Stimulated activated effector memory CD8-positive, alpha-beta T cell treated with anti-CD3 and anti-CD28 coated beads, Interleukin-12 subunit alpha, Interleukin-12 subunit beta, amount 100 ng/mL, for 72 hours (primary cell): Measurements from ENCODE around the gene DYRK1A.

Experiments used
- ATAC-seq: fragments of 150-1000 bp; cut with Tn5 transposase; 2 replicates; pipeline ENCODE4 v1.10.0; 2021
- DNase-seq, 2 donors: peaks; one replicate each; pipeline ENCODE4 v3.0.0; 2021 to 2022; ENCODE audit warnings: low spot score in 2 of 2
- H3K27ac Mint-ChIP-seq: one replicate; pipeline ENCODE4 v1.8.0; 2022; ENCODE audit warnings: mild to moderate bottlenecking, mixed read lengths
- H3K36me3 Mint-ChIP-seq: one replicate; pipeline ENCODE4 v1.8.0; 2022; ENCODE audit warnings: mild to moderate bottlenecking, mixed read lengths
- H3K4me1 Mint-ChIP-seq: one replicate; pipeline ENCODE4 v1.8.0; 2022; ENCODE audit warnings: mixed read lengths
- H3K4me3 Mint-ChIP-seq: one replicate; pipeline ENCODE4 v1.8.0; 2022; ENCODE audit warnings: mild to moderate bottlenecking, mixed read lengths
- H3K9me3 Mint-ChIP-seq: one replicate; pipeline ENCODE4 v1.8.0; 2022; ENCODE audit warnings: mixed read lengths

The DYRK1A gene

DNA sequence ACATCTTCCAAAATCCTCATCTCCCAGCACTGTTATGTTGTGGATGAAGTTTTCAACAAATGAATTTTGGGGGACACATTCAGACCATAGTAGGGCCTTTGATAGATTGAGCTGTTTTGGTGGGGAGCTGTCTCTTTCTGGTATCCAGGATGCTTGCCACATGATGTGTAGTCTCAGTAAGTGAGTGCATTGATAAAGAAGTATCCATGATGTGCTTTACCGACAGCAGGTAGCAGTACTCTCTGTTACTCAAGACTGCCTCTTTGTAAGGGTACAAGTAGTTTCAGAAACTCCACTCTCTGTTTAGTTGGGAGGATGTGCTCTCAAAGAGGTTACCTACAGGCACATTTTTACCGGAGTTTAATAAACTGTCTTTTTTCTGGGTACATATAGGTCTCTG, 26.5 kb downstream of the DYRK1A start:
- DNase-seq = no peak
- Mint-ChIP-seq H3K9me3 (no peaks in the 10 kb centered on the region), H3K4me3 (no peak overlapping the region), H3K4me1 (peaks cover 73% of the 10 kb centered on the region), H3K36me3 (no peaks in the 10 kb centered on the region), H3K27ac (peak overlapping the region; percentile 33)
- ATAC-seq = no peak

DNA sequence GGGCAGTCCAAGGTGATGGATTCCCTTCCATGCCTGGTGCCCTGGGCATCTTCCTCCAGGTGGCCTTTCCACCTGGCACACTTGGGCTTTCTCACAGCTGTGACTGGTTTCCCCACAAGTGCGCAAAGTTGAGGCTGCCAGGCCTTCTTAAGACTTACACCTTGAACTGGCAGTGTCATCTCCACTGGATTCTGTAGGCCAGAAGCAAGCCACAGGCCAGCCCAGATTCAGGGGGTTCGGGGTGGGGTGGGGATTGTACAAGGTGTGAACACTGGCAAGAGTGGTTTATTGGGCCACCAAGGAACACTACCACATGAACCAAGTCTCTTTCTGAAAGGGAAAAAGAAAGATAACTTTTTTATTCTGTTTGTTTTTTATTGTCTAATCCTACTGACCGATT, 27.2 kb downstream of the DYRK1A start:
- H3K27ac Mint-ChIP-seq = peak overlapping the region; percentile 33
- DNase-seq = no peak
- no peaks in the 10 kb centered on the region for H3K36me3 Mint-ChIP-seq
- H3K4me1 Mint-ChIP-seq = peaks cover 78% of the 10 kb centered on the region
- no peak overlapping the region for H3K4me3 Mint-ChIP-seq
- H3K9me3 Mint-ChIP-seq = no peaks in the 10 kb centered on the region
- ATAC-seq = no peak

DNA sequence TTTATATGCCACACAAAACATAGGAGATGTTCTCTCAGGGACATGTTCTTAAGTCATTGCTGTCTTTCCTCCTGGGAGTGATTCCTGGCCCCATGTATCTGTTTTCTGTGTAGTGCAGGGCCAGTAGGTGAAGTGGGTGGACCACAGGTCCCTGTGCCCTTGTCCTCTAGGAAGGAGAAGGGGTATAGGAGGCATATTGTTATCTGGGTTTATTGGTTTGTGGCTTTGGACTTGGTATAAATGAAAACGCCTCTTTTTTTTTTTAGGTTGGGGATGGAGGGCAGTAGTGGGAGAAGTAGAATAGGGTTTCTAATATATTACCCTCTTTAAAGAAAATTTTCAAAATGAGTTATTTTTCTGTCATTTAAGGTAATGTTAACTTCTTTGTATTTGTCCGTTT, 29.4 kb downstream of the DYRK1A start:
- H3K4me3 Mint-ChIP-seq = no peak overlapping the region
- peak overlapping the region; percentile 43 for H3K27ac Mint-ChIP-seq
- H3K36me3 Mint-ChIP-seq = no peaks in the 10 kb centered on the region
- H3K9me3 Mint-ChIP-seq = no peaks in the 10 kb centered on the region
- peaks cover 73% of the 10 kb centered on the region for H3K4me1 Mint-ChIP-seq
- ATAC-seq = no peak
- no peak for DNase-seq

DNA sequence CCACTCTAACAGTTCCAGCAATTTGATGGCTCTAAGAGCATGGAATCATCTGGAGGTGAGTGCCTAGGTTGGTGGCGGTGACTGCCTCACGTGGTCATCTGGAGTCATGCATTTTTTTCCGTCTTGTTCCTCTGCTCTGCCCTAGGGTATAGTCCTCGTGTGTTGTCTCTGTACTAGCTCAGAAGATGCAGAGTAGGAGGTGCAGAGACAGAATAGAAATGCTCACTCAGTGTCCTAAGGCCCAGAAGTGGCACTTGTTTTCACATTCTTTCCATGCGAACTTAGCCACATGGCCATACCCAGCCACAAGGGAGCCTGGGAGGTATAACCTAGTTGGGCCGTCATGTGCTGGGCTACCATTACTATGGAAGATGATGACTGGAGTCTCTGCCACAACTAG, 30.3 kb downstream of the DYRK1A start:
- peaks cover 6% of the 10 kb centered on the region for H3K36me3 Mint-ChIP-seq
- H3K27ac Mint-ChIP-seq = peak overlapping the region; percentile 43
- H3K4me1 Mint-ChIP-seq = peaks cover 70% of the 10 kb centered on the region
- no peaks in the 10 kb centered on the region for H3K9me3 Mint-ChIP-seq
- no peak overlapping the region for H3K4me3 Mint-ChIP-seq
- DNase-seq = no peak
- ATAC-seq = no peak

DNA sequence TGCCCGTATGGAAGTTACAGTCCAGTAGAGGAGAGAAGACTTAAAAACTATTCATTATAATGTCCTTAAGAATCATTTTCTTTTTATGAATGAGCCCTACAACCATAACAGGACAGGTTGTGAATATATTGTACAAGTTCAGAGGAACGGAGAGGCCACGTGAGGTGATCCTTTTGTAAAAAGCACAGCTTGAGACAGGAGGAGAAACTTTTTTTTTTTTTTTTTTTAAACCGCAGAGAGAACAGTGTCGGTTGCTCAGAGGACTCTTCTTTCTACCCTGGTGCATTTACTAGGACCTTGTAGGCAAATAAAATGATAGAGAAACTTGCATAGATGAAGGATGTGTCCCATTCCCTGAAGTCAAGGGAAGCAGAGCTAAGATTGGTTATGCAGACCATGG, 32.1 kb downstream of the DYRK1A start:
- Mint-ChIP-seq H3K9me3 (peaks cover 6% of the 10 kb centered on the region), H3K36me3 (peaks cover 19% of the 10 kb centered on the region), H3K4me1 (peaks cover 70% of the 10 kb centered on the region), H3K27ac (peak overlapping the region; percentile 11), H3K4me3 (peak overlapping the region; percentile 14)
- peak; percentile 51 for ATAC-seq
- DNase-seq = no peak

DNA sequence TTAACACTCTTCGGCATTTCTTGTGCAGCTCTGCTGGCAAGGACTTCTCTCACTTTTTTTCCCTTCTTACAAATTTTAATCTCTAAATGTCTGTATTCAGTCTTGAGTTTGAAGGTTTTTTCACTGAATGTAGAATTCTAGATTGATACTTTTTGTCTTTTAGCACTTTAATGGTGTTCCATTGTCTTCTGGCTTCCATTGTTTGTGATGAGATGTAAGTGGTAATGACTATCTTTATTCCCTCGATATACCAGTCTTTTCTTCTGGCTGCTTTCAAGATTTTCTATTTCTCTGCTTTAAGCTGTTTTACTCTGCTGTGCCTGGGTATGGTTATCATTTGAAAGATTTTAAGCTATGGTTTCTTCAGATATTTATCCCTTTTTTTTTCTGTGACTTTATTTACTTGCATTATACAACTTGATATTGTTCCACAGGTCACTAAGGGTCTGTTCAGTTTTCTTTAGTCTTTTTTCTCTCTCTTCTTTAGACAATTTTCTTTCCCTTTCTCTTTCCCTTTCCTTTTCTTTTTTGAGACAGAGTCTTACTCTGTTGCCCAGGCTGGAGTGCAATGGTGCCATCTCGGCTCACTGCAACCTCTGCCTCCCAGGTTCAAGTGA, 35.8 kb downstream of the DYRK1A start:
- Mint-ChIP-seq H3K27ac (no peak overlapping the region), H3K4me1 (peaks cover 80% of the 10 kb centered on the region), H3K9me3 (peaks cover 6% of the 10 kb centered on the region), H3K4me3 (no peak overlapping the region), H3K36me3 (peaks cover 26% of the 10 kb centered on the region)
- ATAC-seq (no peak), DNase-seq (no peak)

DNA sequence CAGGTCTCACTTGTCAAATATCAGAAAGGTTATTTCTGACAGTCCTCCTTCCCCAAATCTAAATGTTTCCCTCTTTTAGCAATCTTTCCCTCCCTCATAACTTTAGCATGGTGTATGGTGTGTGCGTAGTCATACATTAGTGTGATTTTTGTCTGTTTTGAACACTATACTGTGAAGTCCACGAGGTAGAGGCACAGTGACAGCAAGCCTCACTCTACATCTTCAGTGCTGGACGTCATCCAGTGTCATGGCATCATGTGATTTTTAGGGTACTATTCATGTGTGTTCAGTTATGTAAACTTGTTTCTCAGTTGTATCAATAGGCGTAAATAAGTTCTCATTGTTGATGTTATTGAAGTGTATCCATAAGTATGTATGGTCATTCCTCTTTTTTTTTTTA, 39.1 kb downstream of the DYRK1A start:
- Mint-ChIP-seq H3K36me3 (peaks cover 31% of the 10 kb centered on the region), H3K4me1 (peaks cover 79% of the 10 kb centered on the region), H3K27ac (no peak overlapping the region), H3K9me3 (peaks cover 6% of the 10 kb centered on the region), H3K4me3 (no peak overlapping the region)
- DNase-seq (no peak), ATAC-seq (no peak)

DNA sequence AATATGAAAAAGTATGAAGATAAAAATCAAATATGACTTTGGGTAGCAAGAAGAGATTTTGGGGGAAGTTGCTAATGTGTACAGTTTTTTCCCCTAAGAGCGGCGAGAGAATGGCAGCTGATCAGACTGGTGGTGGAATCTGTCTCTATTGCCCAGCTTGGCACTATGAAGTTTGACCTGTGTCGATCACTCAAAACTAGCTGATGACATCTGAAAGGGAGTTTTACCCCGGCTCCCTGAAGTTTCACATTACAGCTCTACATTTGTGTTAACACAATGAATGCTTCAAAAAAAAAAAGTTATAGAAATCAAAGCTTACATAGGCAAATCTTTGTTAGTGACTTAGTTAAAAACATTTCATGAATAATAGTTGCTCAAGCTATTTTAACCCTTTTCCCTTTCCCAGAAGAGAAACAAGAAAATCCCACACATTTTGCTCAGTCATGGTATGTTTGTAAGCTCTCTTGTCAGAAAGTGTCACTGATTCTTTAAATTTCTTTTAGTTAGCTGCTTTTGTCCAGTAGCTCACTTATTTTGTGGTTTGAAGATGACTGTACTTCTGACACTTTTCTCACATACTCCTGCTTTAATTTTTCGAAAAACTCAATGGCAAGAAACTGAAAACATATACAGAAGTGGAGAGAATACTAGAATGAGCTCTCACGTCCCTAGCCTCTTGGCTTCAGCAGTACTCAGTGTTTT, 41.3 kb downstream of the DYRK1A start:
- H3K9me3 Mint-ChIP-seq = no peaks in the 10 kb centered on the region
- H3K27ac Mint-ChIP-seq = peak overlapping the region; percentile 77
- DNase-seq (no peak), ATAC-seq (peak; percentile 76)
- H3K36me3 Mint-ChIP-seq = peaks cover 15% of the 10 kb centered on the region
- peak overlapping the region; percentile 45 for H3K4me3 Mint-ChIP-seq
- peaks cover 77% of the 10 kb centered on the region for H3K4me1 Mint-ChIP-seq

DNA sequence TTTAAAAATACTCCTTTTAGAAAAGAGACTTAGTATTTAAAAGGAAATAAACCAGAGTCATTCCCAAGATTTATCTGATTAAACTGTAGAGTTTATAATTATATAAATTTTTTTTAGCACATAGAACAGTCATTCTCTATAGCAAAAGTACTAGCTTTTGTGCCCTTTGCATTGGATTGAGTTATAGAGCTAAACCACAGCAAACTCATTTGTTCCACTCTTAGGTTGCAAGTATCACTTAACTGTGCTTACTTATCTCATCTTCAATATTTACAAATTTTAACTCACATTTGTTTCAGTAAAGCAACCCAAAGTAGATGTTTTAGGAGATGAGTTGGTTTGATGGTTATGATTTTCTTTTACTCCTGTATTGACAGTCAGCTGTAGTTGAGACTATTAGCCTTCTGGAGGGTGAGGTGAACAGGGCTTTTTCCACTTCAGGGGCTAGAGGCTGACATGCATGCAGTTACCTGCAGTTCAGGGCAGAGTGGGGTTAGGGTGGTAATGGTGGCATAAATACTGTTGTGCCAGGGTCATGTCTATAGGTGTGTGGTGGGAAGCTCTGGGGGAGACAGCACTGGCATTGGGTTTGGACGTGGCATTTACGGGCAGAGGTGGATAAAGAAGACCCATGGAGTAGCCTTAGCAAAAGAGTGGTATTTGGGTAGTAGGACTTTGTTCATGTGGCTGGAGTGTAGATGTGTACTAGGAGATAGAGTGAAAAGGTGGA, 42.1 kb downstream of the DYRK1A start:
- H3K9me3 Mint-ChIP-seq = no peaks in the 10 kb centered on the region
- DNase-seq (no peak), ATAC-seq (peak; percentile 86)
- peak overlapping the region; percentile 77 for H3K27ac Mint-ChIP-seq
- H3K4me3 Mint-ChIP-seq = peak overlapping the region; percentile 45
- H3K4me1 Mint-ChIP-seq = peaks cover 81% of the 10 kb centered on the region
- peaks cover 14% of the 10 kb centered on the region for H3K36me3 Mint-ChIP-seq

DNA sequence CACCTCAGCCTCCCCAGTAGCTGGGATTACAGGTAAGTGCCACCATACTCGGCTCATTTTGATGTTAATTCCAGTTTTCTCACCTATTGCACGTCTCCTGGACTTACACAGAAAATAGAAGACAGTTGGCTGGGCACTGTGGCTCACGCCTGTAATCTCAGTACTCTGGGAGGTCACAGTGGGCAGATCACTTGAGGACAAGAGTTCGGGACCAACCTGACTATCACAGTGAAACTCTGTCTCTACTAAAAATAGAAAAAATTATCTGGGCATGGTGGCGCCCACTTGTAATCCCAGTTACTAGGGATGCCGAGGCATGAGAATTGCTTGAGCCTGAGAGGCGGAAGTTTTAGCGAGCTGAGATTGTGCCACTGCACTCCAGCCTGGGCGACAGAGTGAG, 44.1 kb downstream of the DYRK1A start:
- no peak overlapping the region for H3K27ac Mint-ChIP-seq
- DNase-seq (no peak), ATAC-seq (no peak)
- no peaks in the 10 kb centered on the region for H3K9me3 Mint-ChIP-seq
- H3K4me1 Mint-ChIP-seq = peaks cover 81% of the 10 kb centered on the region
- peaks cover 5% of the 10 kb centered on the region for H3K36me3 Mint-ChIP-seq
- H3K4me3 Mint-ChIP-seq = no peak overlapping the region

DNA sequence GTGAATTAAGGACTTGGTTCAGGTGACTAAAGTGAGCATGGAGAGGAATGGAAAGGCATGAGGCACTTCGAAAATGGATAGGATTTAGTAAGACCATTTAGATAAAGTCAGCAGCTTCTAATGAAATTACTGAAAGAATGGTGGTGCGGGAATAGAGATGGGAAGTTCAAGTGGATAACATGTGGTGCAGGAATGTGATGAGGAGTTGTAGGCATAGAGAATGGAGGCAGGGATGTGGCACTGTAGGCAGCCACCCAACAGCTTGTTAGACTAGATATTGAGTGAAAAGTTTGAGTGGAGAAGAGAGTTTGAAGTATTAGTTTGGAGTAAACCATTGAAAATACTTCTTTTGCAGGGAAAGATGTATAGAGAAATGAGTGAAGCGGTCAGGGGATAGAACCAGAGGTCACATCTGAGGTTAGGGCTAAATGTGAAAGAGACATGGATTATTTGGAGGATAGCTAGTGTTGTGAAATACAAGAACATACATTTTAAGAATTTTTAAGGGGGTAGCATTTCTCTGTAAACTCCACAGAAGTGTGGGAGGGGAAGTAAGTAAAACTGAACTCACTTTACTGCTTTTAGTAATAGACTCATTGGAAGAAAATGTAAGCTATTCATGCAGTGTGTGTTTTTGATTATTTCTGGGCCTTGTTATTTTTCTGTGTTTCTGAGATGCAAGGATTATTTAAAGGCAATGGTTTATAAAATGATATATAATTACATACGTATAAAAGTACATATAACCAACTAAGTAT, 46.2 kb downstream of the DYRK1A start:
- peaks cover 72% of the 10 kb centered on the region for H3K4me1 Mint-ChIP-seq
- no peaks in the 10 kb centered on the region for H3K9me3 Mint-ChIP-seq
- peaks cover 12% of the 10 kb centered on the region for H3K36me3 Mint-ChIP-seq
- DNase-seq = no peak
- H3K27ac Mint-ChIP-seq = no peak overlapping the region
- no peak overlapping the region for H3K4me3 Mint-ChIP-seq
- no peak for ATAC-seq

DNA sequence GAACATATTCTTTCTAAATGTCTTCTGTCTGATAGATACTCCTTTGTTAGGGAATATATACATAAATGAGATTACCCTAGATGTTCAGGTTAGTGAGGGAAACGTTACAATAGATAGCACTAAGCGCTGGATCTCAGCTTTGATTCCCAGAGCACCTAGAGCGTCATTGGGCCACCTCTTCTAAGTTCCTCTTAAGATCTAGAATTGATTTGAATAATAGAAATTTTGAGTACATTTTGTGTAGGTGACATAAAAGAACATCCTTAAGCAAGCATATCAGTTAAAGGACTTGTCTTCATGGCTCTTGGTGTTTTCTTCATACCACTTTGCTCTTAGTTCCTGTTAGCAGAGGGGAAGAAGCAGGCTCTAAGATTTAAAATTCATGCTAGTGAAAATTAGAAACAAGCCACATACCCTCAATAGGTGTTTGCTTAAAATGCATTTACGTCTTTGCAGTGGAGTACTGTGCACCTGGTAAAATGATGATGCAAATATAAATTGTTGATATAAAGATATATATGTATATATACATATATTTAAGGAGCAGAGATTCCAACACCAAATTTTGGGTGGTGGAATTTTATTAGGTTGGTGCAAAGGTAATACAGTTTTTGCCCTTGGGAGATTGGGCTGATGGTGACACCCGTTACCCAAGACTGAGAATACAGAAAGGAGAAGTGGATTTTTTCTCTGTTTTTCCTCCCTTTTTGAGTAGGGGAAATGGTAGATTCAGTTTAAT, 47.1 kb downstream of the DYRK1A start:
- Mint-ChIP-seq H3K27ac (no peak overlapping the region), H3K4me3 (no peak overlapping the region), H3K9me3 (no peaks in the 10 kb centered on the region), H3K4me1 (peaks cover 70% of the 10 kb centered on the region), H3K36me3 (peaks cover 12% of the 10 kb centered on the region)
- DNase-seq (no peak), ATAC-seq (no peak)

DNA sequence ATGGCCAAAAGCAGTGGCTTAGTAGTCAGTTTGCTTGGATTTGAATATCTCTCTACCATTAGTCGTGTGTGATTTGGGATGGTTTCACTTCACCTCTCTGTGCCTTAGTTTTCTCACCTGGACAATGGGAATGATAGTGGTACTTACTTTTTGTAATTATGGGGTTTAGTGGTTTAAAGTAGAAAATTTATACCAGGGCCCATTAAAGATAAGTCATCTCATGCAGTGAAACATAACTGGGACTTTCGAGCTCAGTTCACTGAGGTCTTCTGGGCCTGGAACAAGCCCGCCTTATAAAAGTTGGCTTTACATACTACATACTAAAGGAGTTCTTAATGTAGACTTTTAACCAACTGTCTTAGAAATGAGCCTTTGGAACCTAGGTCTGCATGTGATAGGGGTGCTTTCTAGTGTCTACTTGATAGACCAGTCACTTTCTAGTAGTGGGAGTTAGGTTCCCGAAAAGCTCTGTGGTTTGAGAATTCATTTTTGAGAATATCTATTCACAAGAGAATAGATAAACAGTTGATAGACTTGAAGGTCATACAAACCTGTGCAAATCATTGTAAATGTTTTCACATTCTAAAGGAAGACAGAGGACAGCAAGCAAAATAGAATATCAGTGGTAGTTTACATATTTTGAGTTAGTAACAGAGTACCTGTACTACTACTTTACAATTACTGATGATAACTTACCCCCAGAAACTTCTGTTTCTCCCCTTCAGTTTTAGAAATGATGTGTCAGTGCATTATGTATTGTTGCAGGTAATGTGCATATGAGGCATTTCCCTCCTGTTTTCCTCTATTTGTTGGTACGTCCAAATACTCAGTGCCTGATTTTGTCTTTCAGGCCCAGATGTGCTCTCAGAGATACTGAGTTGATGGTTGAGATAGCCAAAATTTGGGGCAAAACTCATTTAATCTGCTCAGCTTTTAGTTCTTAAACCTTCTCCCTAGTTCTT, 48.0 kb downstream of the DYRK1A start:
- DNase-seq (no peak), ATAC-seq (peak; percentile 45)
- Mint-ChIP-seq H3K4me1 (peaks cover 73% of the 10 kb centered on the region), H3K4me3 (no peak overlapping the region), H3K36me3 (peaks cover 12% of the 10 kb centered on the region), H3K9me3 (no peaks in the 10 kb centered on the region), H3K27ac (peak overlapping the region; percentile 2)

DNA sequence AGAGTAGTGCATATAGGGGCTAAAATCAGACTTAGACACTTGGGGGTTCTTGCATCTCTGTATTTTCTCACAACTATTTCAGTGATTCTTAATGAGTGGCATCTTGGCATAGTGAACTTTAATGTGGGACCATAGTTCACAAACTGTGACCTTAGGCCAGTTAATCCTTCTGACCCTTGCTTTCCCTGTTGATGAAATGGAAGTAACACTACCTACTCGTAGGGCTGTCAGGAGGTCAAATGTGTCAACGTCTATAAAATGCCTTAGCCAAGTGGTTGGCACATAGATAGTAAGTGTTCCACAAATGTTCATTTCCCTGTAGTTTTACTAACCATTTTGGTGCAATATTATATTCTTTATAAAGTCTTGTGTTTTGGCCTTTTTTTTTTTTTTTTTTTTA, 49.4 kb downstream of the DYRK1A start:
- H3K27ac Mint-ChIP-seq = peak overlapping the region; percentile 2
- DNase-seq = no peak
- H3K4me3 Mint-ChIP-seq = no peak overlapping the region

More for the DNA sequence above, 49.4 kb downstream of the DYRK1A start:
- no peak for ATAC-seq
- no peaks in the 10 kb centered on the region for H3K9me3 Mint-ChIP-seq
- peaks cover 74% of the 10 kb centered on the region for H3K4me1 Mint-ChIP-seq
- peaks cover 14% of the 10 kb centered on the region for H3K36me3 Mint-ChIP-seq
